HFFc6 (cell line): Measurements from ENCODE around the gene CHID1. TPM values are rescaled to one million over a fixed set of nuclear protein-coding genes. Genes with fewer than 3 reads are reported as not detected.

Experiments
- DNase-seq: peaks from one replicate; pipeline ENCODE4 v3.0.0-alpha.2; 2018
- H3K27ac Mint-ChIP-seq: 2 replicates; pipeline ENCODE4 v1.8.0; 2020; ENCODE audit warnings: mild to moderate bottlenecking, mixed read lengths
- H3K27me3 Mint-ChIP-seq: 2 replicates; pipeline ENCODE4 v1.8.0; 2021; ENCODE audit warnings: mild to moderate bottlenecking, moderate library complexity, mixed read lengths; ENCODE audit not compliant: insufficient read depth
- H3K36me3 Mint-ChIP-seq: 2 replicates; pipeline ENCODE4 v1.8.0; 2021; ENCODE audit warnings: low read depth, mixed read lengths
- H3K4me1 Mint-ChIP-seq: 2 replicates; pipeline ENCODE4 v1.8.0; 2020; ENCODE audit warnings: low read depth, mixed read lengths
- H3K4me3 Mint-ChIP-seq: 2 replicates; pipeline ENCODE4 v1.8.0; 2020; ENCODE audit warnings: mild to moderate bottlenecking, moderate library complexity, mixed read lengths
- H3K9me3 Mint-ChIP-seq: 2 replicates; pipeline ENCODE4 v1.8.0; 2020; ENCODE audit warnings: mild to moderate bottlenecking, mixed read lengths
- total RNA-seq, 6 experiments: library from RNA; stranded (reverse); fragmentation: NEBNext Ultra II Directional; extraction: Animal tissue kit (Norgen Biotek cat#: 25700); gene quantifications; 2 replicates in 1 of 6; 3 replicates in 5 of 6; pipeline ENCODE4 v1.2.3, GENCODE V29; 2021
- TF ChIP-seq, protein P1 (sequence below): fragments of 200-600 bp; sonication (generic); IDR thresholded peaks from 2 replicates; pipeline ENCODE4 v1.5.0; 2021; ENCODE audit warnings: antibody characterized with exemption, mild to moderate bottlenecking

The CHID1 gene
- total RNA-seq, 6 experiments from 2014 or later, result 116 to 145 (median 133) TPM

DNA sequence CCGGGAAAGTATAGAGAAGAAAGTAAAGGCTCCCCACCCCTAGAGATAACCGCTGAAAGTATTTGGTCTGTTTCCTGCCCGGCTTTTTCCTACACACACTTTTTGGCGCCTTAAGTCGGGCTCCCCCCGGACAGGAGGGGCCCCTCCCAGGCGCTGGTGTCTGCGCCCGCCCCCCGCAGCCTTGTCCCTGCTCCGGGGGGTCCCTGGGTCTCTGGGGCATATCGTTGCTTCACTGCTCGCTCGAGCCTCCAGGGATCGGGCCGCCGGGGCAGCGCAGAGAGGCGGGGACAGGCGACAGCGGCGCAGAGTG, 83.8 kb downstream of the CHID1 start:
- Mint-ChIP-seq H3K36me3 (peaks cover 6% of the 10 kb centered on the region; the same call in 1 of the 2 replicates), H3K4me3 (peak overlapping the region; percentile 24; the same call in 1 of the 2 replicates), H3K9me3 (no peaks in the 10 kb centered on the region), H3K4me1 (peaks cover 8% of the 10 kb centered on the region), H3K27ac (no peak overlapping the region), H3K27me3 (peaks cover 15% of the 10 kb centered on the region)
- TF ChIP-seq, protein P1, sequence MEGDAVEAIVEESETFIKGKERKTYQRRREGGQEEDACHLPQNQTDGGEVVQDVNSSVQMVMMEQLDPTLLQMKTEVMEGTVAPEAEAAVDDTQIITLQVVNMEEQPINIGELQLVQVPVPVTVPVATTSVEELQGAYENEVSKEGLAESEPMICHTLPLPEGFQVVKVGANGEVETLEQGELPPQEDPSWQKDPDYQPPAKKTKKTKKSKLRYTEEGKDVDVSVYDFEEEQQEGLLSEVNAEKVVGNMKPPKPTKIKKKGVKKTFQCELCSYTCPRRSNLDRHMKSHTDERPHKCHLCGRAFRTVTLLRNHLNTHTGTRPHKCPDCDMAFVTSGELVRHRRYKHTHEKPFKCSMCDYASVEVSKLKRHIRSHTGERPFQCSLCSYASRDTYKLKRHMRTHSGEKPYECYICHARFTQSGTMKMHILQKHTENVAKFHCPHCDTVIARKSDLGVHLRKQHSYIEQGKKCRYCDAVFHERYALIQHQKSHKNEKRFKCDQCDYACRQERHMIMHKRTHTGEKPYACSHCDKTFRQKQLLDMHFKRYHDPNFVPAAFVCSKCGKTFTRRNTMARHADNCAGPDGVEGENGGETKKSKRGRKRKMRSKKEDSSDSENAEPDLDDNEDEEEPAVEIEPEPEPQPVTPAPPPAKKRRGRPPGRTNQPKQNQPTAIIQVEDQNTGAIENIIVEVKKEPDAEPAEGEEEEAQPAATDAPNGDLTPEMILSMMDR, result no peak
- no peak for DNase-seq

DNA sequence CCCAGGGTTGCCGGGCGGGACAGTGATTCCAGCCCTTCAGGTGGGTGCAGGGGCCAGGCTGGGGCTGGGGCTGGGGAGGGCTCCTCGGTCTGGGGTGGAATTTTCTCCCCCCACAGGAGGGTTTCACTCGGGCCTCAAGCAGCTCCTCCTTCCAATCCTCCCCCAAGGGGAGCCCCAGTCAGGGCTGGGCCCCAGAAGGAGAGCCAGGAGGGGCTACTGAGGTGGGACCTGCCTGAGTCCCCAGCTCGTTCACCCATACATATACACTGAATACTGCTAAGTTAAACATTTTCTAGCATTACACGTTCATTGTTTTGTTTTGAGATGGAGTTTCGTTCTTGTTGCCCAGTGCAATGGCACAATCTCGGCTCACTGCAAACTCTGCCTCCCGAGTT, 84.4 kb downstream of the CHID1 start:
- H3K9me3 Mint-ChIP-seq, result no peaks in the 10 kb centered on the region
- H3K27ac Mint-ChIP-seq, result no peak overlapping the region
- H3K27me3 Mint-ChIP-seq, result peaks cover 15% of the 10 kb centered on the region
- peaks cover 6% of the 10 kb centered on the region for H3K4me1 Mint-ChIP-seq
- DNase-seq, result no peak
- H3K4me3 Mint-ChIP-seq, result peak overlapping the region; percentile 24; the same call in 1 of the 2 replicates
- TF ChIP-seq, protein P1, result no peak
- H3K36me3 Mint-ChIP-seq, result peaks cover 6% of the 10 kb centered on the region; the same call in 1 of the 2 replicates

DNA sequence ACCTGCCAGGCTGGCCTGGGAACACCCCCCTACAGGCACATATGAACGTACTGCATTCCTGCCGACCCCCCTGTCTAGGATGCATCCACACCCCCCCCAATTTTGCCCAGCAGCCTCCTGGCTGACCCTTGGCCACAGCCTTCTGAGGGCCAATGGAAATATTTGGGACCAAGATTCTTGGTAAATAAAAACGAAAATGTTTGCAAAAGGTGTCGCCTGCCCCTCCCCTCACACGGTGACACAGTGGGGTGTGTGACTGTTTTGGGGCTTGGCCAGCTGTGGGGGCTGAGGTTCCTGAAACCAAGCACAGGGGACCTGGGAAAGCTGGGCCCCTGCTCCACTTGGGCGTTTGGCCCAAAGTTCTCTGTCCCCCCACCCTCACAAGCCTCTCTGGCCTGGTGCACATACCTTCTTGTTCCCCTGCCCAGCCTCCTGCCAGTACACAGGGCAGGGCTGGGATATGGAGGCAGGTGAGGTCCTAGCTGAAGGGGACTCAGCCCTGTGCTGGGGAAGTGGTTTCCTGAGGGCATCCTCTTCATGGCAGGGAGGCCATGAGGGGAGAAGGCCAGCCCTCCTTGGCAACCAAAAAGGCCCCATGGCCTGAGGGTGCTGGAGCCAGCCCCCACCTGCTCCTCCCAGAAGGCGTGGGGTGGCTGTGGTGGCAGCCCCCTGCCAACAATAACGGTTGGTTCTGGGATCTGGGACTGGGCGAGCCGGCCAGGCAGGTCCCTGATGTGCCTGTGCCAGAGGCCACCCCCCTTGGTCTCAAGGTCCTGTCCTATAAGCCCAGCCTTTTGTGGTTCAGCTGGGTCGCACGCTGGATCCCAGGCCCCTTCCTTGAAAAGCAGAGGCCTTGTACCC, 85.0 kb downstream of the CHID1 start:
- H3K4me3 Mint-ChIP-seq, result no peak overlapping the region
- H3K36me3 Mint-ChIP-seq, result peaks cover 6% of the 10 kb centered on the region; the same call in 1 of the 2 replicates
- H3K27me3 Mint-ChIP-seq, result peaks cover 15% of the 10 kb centered on the region
- no peak overlapping the region for H3K27ac Mint-ChIP-seq
- no peak for DNase-seq
- TF ChIP-seq, protein P1, result no peak
- H3K9me3 Mint-ChIP-seq, result no peaks in the 10 kb centered on the region
- H3K4me1 Mint-ChIP-seq, result peaks cover 10% of the 10 kb centered on the region

DNA sequence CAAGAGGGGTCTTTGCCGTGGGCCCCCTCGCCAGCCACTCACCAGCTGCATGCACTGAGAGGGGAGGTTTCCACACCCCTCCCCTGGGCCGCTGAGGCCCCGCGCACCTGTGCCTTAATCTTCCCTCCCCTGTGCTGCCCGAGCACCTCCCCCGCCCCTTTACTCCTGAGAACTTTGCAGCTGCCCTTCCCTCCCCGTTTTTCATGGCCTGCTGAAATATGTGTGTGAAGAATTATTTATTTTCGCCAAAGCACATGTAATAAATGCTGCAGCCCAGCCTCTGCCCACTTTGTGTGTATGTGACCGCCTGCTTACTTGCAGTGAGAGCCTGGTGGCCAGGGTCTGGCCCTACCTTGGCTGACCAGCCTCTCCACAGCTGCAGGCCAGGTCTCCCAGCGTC, 85.7 kb downstream of the CHID1 start:
- H3K9me3 Mint-ChIP-seq, result no peaks in the 10 kb centered on the region
- H3K36me3 Mint-ChIP-seq, result peaks cover 6% of the 10 kb centered on the region; the same call in 1 of the 2 replicates
- peaks cover 10% of the 10 kb centered on the region for H3K4me1 Mint-ChIP-seq
- DNase-seq, result no peak
- TF ChIP-seq, protein P1, result no peak
- H3K4me3 Mint-ChIP-seq, result no peak overlapping the region
- peaks cover 15% of the 10 kb centered on the region for H3K27me3 Mint-ChIP-seq
- no peak overlapping the region for H3K27ac Mint-ChIP-seq

DNA sequence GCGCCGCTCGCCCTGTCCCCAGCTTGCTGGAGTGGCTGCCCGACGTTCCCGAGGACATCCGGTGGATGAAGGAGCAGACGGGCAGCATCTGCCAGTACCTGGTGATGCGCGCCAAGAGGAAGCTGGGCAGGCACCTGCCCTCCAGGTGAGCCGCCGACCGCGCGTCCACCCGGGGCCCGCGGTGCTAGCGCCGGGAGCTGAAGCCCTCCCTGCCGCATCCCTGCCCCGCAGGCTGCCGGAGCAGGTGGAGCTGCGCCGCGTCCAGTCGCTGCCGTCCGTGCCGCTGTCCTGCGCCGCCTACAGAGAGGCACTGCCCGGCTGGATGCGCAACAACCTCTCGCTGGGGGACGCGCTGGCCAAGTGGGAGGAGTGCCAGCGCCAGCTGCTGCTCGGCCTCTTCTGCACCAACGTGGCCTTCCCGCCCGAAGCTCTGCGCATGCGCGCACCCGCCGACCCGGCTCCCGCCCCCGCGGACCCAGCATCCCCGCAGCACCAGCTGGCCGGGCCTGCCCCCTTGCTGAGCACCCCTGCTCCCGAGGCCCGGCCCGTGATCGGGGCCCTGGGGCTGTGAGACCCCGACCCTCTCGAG, 86.2 kb downstream of the CHID1 start:
- DNase-seq, result no peak
- H3K4me1 Mint-ChIP-seq, result peaks cover 10% of the 10 kb centered on the region
- H3K9me3 Mint-ChIP-seq, result no peaks in the 10 kb centered on the region
- peaks cover 15% of the 10 kb centered on the region for H3K27me3 Mint-ChIP-seq
- H3K36me3 Mint-ChIP-seq, result peaks cover 6% of the 10 kb centered on the region; the same call in 1 of the 2 replicates
- TF ChIP-seq, protein P1, result no peak
- H3K4me3 Mint-ChIP-seq, result no peak overlapping the region
- H3K27ac Mint-ChIP-seq, result no peak overlapping the region
